Calu3 (cell line): Measurements from ENCODE around the gene ABHD18. TPM values are rescaled to one million over a fixed set of nuclear protein-coding genes. Genes with fewer than 3 reads are reported as not detected.

Experiments used
- BruUV-seq: library from RNA; stranded (reverse); fragments of 400-500 nt; replicated peaks from 2 replicates; lab custom pipeline; 2021; lab: Mats Ljungman, UMichigan
- CTCF ChIA-PET: fragments of 300-600 bp; sonication (Branson Sonifier 250); formaldehyde crosslinking; loops from one replicate; lab custom pipeline; 2022; ENCODE audit warnings: antibody characterized with exemption; lab: Charles Lee
- DNase-seq: peaks from one replicate; pipeline ENCODE4 v3.0.0; 2022
- H3K27ac Mint-ChIP-seq: one replicate; pipeline ENCODE4 v1.8.0; 2022; ENCODE audit warnings: mixed read lengths; ENCODE audit not compliant: unreplicated experiment
- H3K27me3 Mint-ChIP-seq: one replicate; pipeline ENCODE4 v1.8.0; 2022; ENCODE audit warnings: mixed read lengths; ENCODE audit not compliant: unreplicated experiment
- H3K36me3 Mint-ChIP-seq: one replicate; pipeline ENCODE4 v1.8.0; 2022; ENCODE audit warnings: mild to moderate bottlenecking, moderate library complexity, mixed read lengths; ENCODE audit not compliant: insufficient read depth, unreplicated experiment
- H3K4me1 Mint-ChIP-seq: one replicate; pipeline ENCODE4 v1.8.0; 2022; ENCODE audit warnings: mild to moderate bottlenecking, low read depth, mixed read lengths; ENCODE audit not compliant: unreplicated experiment
- H3K4me3 Mint-ChIP-seq: one replicate; pipeline ENCODE4 v1.8.0; 2022; ENCODE audit warnings: mild to moderate bottlenecking, low read depth, moderate library complexity, mixed read lengths; ENCODE audit not compliant: unreplicated experiment
- H3K9me3 Mint-ChIP-seq: one replicate; pipeline ENCODE4 v1.8.0; 2022; ENCODE audit warnings: low read depth, mixed read lengths; ENCODE audit not compliant: unreplicated experiment
- CTCF ChIP-seq: fragments of 200-600 bp; IDR thresholded peaks from one replicate; pipeline ENCODE4 v1.8.0; 2022; ENCODE audit warnings: antibody characterized with exemption; ENCODE audit not compliant: unreplicated experiment
- intact Hi-C: fragments of 100-400 bp; cut with micrococcal nuclease; formaldehyde crosslinking; loops from one replicate; pipeline ENCODE4 v1.10.0; 2022; ENCODE audit not compliant: unreplicated experiment
- total RNA-seq: library from RNA; stranded (reverse); gene quantifications from 2 replicates; pipeline ENCODE4 v1.2.3, GENCODE V29; 2022

ABHD18 gene
- total RNA-seq, 1 experiment from 2014 or later: 7.3 TPM

- no peak for DNase-seq
- Mint-ChIP-seq H3K4me3 (no peak overlapping the region), H3K36me3 (no peaks in the 10 kb centered on the region), H3K4me1 (no peaks in the 10 kb centered on the region), H3K27ac (no peak overlapping the region), H3K9me3 (no peaks in the 10 kb centered on the region), H3K27me3 (no peaks in the 10 kb centered on the region)
- no TSS peak for BruUV-seq
- CTCF ChIA-PET: no interaction called here
- no peak for TF ChIP-seq CTCF
- intact Hi-C loops: no loop called here
Observed at GRCh38 chr4:127978930-127979329, 13.7 kb downstream of the ABHD18 start.

GRCh38 chr4:127982445-127982844 lies 17.2 kb downstream of the ABHD18 start:
- no TSS peak for BruUV-seq
- DNase-seq: no peak
- no peaks in the 10 kb centered on the region for H3K27me3 Mint-ChIP-seq
- CTCF ChIA-PET: no interaction called here
- no peaks in the 10 kb centered on the region for H3K4me1 Mint-ChIP-seq
- no peaks in the 10 kb centered on the region for H3K9me3 Mint-ChIP-seq
- no peak overlapping the region for H3K27ac Mint-ChIP-seq
- intact Hi-C loops: no loop called here
- H3K4me3 Mint-ChIP-seq: no peak overlapping the region
- H3K36me3 Mint-ChIP-seq: no peaks in the 10 kb centered on the region
- no peak for TF ChIP-seq CTCF

- Mint-ChIP-seq H3K4me3 (no peak overlapping the region), H3K27ac (no peak overlapping the region)
- CTCF ChIA-PET: no interaction called here
Observed at GRCh38 chr4:127985989-127986388, 20.8 kb downstream of the ABHD18 start.

GRCh38 chr4:127988638-127989037 lies 23.4 kb downstream of the ABHD18 start:
- Mint-ChIP-seq H3K27ac (no peak overlapping the region), H3K27me3 (no peaks in the 10 kb centered on the region), H3K9me3 (no peaks in the 10 kb centered on the region), H3K4me3 (no peak overlapping the region), H3K36me3 (no peaks in the 10 kb centered on the region), H3K4me1 (no peaks in the 10 kb centered on the region)
- BruUV-seq: no TSS peak
- no peak for TF ChIP-seq CTCF
- intact Hi-C loops: no loop called here
- CTCF ChIA-PET: no interaction called here
- DNase-seq: no peak

More at GRCh38 chr4:127985989-127986388, 20.8 kb downstream of the ABHD18 start:
- Mint-ChIP-seq H3K36me3 (no peaks in the 10 kb centered on the region), H3K4me1 (no peaks in the 10 kb centered on the region), H3K9me3 (no peaks in the 10 kb centered on the region), H3K27me3 (no peaks in the 10 kb centered on the region)
- DNase-seq: no peak
- no peak for TF ChIP-seq CTCF
- BruUV-seq: no TSS peak
- intact Hi-C loops: no loop called here

GRCh38 chr4:127993151-127993550 lies 27.9 kb downstream of the ABHD18 start:
- Mint-ChIP-seq H3K36me3 (peaks cover 3% of the 10 kb centered on the region), H3K4me1 (no peaks in the 10 kb centered on the region), H3K27ac (no peak overlapping the region), H3K9me3 (peaks cover 4% of the 10 kb centered on the region), H3K4me3 (no peak overlapping the region), H3K27me3 (no peaks in the 10 kb centered on the region)
- intact Hi-C loops: no loop called here
- DNase-seq: no peak
- BruUV-seq: no TSS peak
- CTCF ChIA-PET: no interaction called here
- TF ChIP-seq CTCF: no peak
